Osteoblast (primary cell): ENCODE measurements around the gene MYORG. TPM values are rescaled to one million over a fixed set of nuclear protein-coding genes. Genes with fewer than 3 reads are reported as not detected.

ENCODE experiments used
- DNase-seq: peaks from one replicate; pipeline ENCODE4 v3.0.0; 2011; ENCODE audit warnings: low spot score, mixed read lengths; ENCODE audit not compliant: insufficient read length; ENCODE audit errors: missing footprints
- H2AFZ ChIP-seq: 2 replicates; pipeline ENCODE4 v1.6.0; 2011; ENCODE audit warnings: mild to moderate bottlenecking, low read length
- H3K27ac ChIP-seq: 2 replicates; pipeline ENCODE4 v1.5.1; 2011; ENCODE audit warnings: mild to moderate bottlenecking, low read depth, low read length, moderate library complexity
- H3K27me3 ChIP-seq: 2 replicates; pipeline ENCODE4 v1.6.0; 2012; ENCODE audit warnings: mild to moderate bottlenecking, control low read depth, inconsistent platforms, low read length, moderate library complexity; ENCODE audit not compliant: insufficient read depth
- H3K36me3 ChIP-seq: 2 replicates; pipeline ENCODE4 v1.5.1; 2011; ENCODE audit warnings: mild to moderate bottlenecking, low read length, control low read depth, moderate library complexity; ENCODE audit not compliant: insufficient read depth
- H3K4me1 ChIP-seq: 2 replicates; pipeline ENCODE4 v1.5.1; 2011; ENCODE audit warnings: mild to moderate bottlenecking, low read length, control low read depth, moderate library complexity; ENCODE audit not compliant: insufficient read depth
- H3K4me2 ChIP-seq: 2 replicates; pipeline ENCODE4 v1.6.0; 2011; ENCODE audit warnings: mild to moderate bottlenecking, low read length; ENCODE audit not compliant: insufficient read depth
- H3K4me3 ChIP-seq: fragments of 200-600 bp; sonication (generic); 3 replicates; pipeline ENCODE4 v1.5.1; 2012; ENCODE audit warnings: mild to moderate bottlenecking, low read length, inconsistent platforms; ENCODE audit not compliant: insufficient read depth
- H3K79me2 ChIP-seq: 2 replicates; pipeline ENCODE4 v1.6.0; 2012; ENCODE audit warnings: mild to moderate bottlenecking, low read length, control low read depth, inconsistent platforms; ENCODE audit not compliant: insufficient read depth
- H3K9me3 ChIP-seq: 2 replicates; pipeline ENCODE4 v1.5.1; 2011; ENCODE audit warnings: low read depth, low read length, control low read depth
- H4K20me1 ChIP-seq: 2 replicates; pipeline ENCODE4 v1.6.0; 2012; ENCODE audit warnings: mild to moderate bottlenecking, low read length, control low read depth; ENCODE audit not compliant: insufficient read depth
- CTCF ChIP-seq: IDR thresholded peaks from 2 replicates; pipeline ENCODE4 v1.5.1; 2011; ENCODE audit warnings: mild to moderate bottlenecking, low read depth, low read length, moderate library complexity; ENCODE audit errors: extremely low read depth
- total RNA-seq: library from RNA; depleted of rRNA; stranded (reverse); fragments of >200 nt; gene quantifications from 2 replicates; pipeline ENCODE4 v1.2.3, GENCODE V29; 2012

The MYORG gene
- total RNA-seq, 1 donor: 0.36 TPM

- Histone ChIP-seq H3K4me3 (no peak overlapping the region), H2AFZ (no peak overlapping the region), H3K79me2 (no peaks in the 10 kb centered on the region), H3K4me1 (no peaks in the 10 kb centered on the region), H3K36me3 (peaks cover 13% of the 10 kb centered on the region), H3K27me3 (no peaks in the 10 kb centered on the region), H4K20me1 (peaks cover 3% of the 10 kb centered on the region), H3K4me2 (no peak overlapping the region), H3K9me3 (no peaks in the 10 kb centered on the region), H3K27ac (no peak overlapping the region)
- TF ChIP-seq CTCF: no peak
- DNase-seq: no peak
These were observed 29.6 kb downstream of the MYORG start for GRCh38 chr9:34346873-34347799.

GRCh38 chr9:34343605-34344004 lies 33.1 kb downstream of the MYORG start:
- DNase-seq: no peak
- Histone ChIP-seq H3K79me2 (peaks cover 3% of the 10 kb centered on the region), H3K36me3 (peaks cover 37% of the 10 kb centered on the region), H3K4me2 (no peak overlapping the region), H2AFZ (no peak overlapping the region), H3K4me1 (no peaks in the 10 kb centered on the region), H3K4me3 (no peak overlapping the region), H4K20me1 (peaks cover 3% of the 10 kb centered on the region), H3K9me3 (no peaks in the 10 kb centered on the region), H3K27ac (no peak overlapping the region), H3K27me3 (no peaks in the 10 kb centered on the region)
- TF ChIP-seq CTCF: no peak

GRCh38 chr9:34343090-34343489 lies 33.6 kb downstream of the MYORG start:
- H3K4me3 ChIP-seq: no peak overlapping the region
- peaks cover 39% of the 10 kb centered on the region for H3K36me3 ChIP-seq
- no peak for DNase-seq
- H4K20me1 ChIP-seq: peaks cover 6% of the 10 kb centered on the region
- no peaks in the 10 kb centered on the region for H3K27me3 ChIP-seq
- H3K9me3 ChIP-seq: no peaks in the 10 kb centered on the region
- no peak for TF ChIP-seq CTCF
- no peak overlapping the region for H3K27ac ChIP-seq
- H2AFZ ChIP-seq: no peak overlapping the region
- peaks cover 5% of the 10 kb centered on the region for H3K79me2 ChIP-seq
- no peak overlapping the region for H3K4me2 ChIP-seq
- no peaks in the 10 kb centered on the region for H3K4me1 ChIP-seq

- H2AFZ ChIP-seq: no peak overlapping the region
- no peaks in the 10 kb centered on the region for H3K27me3 ChIP-seq
- H3K79me2 ChIP-seq: peaks cover 8% of the 10 kb centered on the region
- no peaks in the 10 kb centered on the region for H3K4me1 ChIP-seq
- H3K36me3 ChIP-seq: peaks cover 43% of the 10 kb centered on the region
- no peak overlapping the region for H3K27ac ChIP-seq
- TF ChIP-seq CTCF: no peak
- H4K20me1 ChIP-seq: peaks cover 6% of the 10 kb centered on the region
- H3K4me3 ChIP-seq: no peak overlapping the region
- DNase-seq: no peak
- H3K4me2 ChIP-seq: no peak overlapping the region
- no peaks in the 10 kb centered on the region for H3K9me3 ChIP-seq
These were observed 34.9 kb downstream of the MYORG start for GRCh38 chr9:34341659-34342295.
